Measurements from ENCODE around the gene IPP.

GRCh38 chr1:45654540-45655280 lies 95.7 kb downstream of the IPP start:
- no peak for TF ChIP-seq POLR2A (IDR thresholded peaks at IDR 0.05; ENCODE audit: low read depth, low read length)
- TF ChIP-seq CTCF (conservative IDR thresholded peaks at IDR 0.05; ENCODE audit: low read depth, low read length) = no peak
- TF ChIP-seq CEBPB (IDR thresholded peaks at IDR 0.05; ENCODE audit: low read depth, low read length) = peak; percentile 95
- TF ChIP-seq USF2 (IDR thresholded peaks at IDR 0.05; ENCODE audit: low read depth, low read length) = no peak
